Omental fat pad (tissue), 4 donors: ENCODE data around the gene AP2A2. TPM values are rescaled to one million over a fixed set of nuclear protein-coding genes. Genes with fewer than 3 reads are reported as not detected.

Experiments used
- ATAC-seq: fragments of 150-250 bp; one replicate; pipeline ENCODE4 v1.9.1; 2016; ENCODE audit warnings: mild to moderate bottlenecking, moderate library complexity; ENCODE audit not compliant: low FRiP score
- DNase-seq: peaks from one replicate; pipeline ENCODE4 v3.0.0-alpha.2; 2019; ENCODE audit warnings: low spot score
- total RNA-seq, 4 donors: library from RNA; depleted of rRNA; stranded (reverse); fragments of >200 nt; gene quantifications; one replicate each; pipeline ENCODE4 v1.1.0, GENCODE V29; 2016
- TF ChIP-seq, protein P1 (sequence below), 3 donors: fragments of 450-650 bp; IDR thresholded peaks; one replicate each; pipeline ENCODE4 v1.5.1; 2016 to 2017; ENCODE audit warnings: antibody characterized with exemption in 3 of 3, mild to moderate bottlenecking in 3 of 3, moderate library complexity in 2 of 3

Gene AP2A2
- total RNA-seq, 4 donors from 2014 or later, result 68.4 to 126 (median 99.2) TPM

DNA sequence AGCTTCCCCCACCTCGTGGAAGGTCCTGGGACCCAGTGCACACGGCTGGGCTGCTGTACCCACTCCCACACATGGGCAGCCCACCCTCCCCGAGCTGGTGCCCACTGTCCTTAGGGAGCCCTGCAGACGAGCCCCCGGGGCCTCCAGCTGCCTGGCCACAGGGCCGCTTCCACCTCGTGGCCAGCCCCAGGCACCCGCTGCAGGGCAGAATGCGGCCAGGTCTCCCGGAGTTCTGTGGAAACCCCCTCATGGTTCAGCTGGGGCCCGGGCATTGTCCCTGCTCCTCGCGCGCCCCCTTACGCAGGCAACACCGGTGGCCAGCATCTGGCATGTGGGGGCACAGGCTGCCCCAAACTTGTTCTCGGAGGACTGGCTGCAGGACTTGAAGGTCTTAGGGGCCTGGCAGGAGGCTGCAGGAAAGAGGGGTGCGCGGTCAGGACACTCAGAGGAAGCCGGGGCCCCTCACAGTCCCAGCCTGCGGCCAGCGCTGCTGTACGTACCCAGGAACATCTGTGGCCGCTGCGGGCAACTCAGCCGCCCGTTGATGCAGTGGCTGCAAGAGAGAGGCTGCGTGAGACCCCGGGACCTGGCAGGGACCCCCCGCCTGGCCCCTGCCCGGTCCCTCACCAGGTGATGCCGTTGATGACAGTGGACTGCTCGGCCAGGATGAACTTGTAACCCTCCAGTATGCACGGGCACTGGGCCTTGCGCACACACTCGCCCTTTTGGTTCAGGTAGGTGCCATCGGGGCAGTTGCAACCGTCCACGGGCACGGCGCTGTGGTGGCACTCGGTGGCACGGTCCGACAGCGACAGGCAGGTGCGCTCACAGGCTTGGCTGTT lies 101.2 kb downstream of the AP2A2 start:
- TF ChIP-seq, protein P1, sequence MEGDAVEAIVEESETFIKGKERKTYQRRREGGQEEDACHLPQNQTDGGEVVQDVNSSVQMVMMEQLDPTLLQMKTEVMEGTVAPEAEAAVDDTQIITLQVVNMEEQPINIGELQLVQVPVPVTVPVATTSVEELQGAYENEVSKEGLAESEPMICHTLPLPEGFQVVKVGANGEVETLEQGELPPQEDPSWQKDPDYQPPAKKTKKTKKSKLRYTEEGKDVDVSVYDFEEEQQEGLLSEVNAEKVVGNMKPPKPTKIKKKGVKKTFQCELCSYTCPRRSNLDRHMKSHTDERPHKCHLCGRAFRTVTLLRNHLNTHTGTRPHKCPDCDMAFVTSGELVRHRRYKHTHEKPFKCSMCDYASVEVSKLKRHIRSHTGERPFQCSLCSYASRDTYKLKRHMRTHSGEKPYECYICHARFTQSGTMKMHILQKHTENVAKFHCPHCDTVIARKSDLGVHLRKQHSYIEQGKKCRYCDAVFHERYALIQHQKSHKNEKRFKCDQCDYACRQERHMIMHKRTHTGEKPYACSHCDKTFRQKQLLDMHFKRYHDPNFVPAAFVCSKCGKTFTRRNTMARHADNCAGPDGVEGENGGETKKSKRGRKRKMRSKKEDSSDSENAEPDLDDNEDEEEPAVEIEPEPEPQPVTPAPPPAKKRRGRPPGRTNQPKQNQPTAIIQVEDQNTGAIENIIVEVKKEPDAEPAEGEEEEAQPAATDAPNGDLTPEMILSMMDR (IDR thresholded peaks at IDR 0.05), result no peak
- DNase-seq (no peak), ATAC-seq (no peak)

DNA sequence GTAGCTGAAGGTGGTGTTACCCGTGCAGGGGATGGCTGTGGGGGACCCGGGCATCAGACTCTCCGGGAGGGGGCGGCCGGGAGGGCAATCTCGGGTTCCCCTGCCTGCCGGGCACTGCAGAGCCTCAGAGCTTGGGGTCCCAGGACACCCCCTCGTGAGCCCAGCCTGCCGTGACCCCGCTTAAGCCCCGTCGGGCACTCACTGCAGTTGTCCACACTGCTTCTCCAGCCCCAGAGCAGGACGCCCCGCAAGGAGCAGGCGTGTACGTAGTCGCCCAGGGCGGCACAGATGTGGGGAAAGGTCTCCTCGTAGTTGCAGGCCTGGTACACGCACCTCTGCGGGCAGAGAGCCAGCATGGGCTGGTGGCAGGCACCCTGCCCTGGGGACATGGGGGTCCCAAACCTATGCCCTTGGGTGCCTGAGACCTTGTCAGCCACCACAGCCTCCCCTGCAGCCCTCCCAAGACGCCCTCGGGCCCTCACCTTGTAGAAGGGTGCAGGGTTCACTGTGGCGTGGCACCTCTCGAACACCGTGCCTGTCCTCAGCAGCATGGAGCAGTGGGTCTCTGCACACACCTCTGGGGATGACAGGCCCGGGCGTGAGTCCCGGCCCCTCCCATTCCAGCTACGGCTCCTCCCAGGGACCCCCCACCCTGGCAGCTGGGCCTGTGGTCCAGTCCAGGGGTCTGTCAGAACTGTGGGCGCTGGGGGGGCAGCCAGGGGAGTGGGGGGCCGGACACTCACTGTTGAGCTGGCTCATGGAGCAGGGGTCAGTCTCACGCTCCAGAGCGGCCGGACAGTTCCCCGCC lies 102.0 kb downstream of the AP2A2 start:
- DNase-seq (no peak), ATAC-seq (no peak)
- TF ChIP-seq, protein P1 (IDR thresholded peaks at IDR 0.05), result no peak

DNA sequence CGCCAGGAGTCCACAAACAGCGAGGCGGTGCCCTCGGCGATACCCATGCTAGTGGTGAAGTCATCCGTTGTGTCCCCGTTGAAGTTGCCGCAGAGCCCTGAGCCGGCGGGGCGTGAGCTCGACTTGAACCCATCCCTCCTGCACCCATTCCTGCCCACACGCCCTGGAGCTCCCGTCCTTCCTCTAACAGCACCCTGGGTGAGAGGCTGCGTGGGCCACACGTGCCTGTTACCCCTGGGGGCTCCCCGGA lies 102.5 kb downstream of the AP2A2 start:
- ATAC-seq, result no peak
- DNase-seq, result no peak
- TF ChIP-seq, protein P1 (IDR thresholded peaks at IDR 0.05), result no peak

DNA sequence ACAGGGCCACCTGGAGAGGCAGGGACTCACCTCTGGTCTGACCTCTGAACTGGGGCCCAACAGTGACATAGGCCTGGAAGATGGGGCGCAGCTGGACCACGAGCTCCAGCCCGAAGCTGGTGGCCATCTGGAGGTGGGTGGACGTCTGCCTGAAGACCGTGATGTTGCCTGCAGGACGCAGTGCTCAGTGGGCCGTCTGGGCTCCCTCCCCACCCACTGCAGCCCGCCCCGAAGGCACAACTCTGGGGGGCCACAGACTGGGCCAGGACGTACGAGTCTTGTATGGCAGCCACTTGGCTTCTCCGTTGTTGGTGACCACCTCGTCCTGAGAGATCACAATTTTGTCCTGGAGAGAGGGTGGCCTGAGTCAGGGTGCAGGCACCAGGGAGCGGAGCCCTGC lies 102.9 kb downstream of the AP2A2 start:
- DNase-seq (no peak), ATAC-seq (no peak)
- TF ChIP-seq, protein P1 (IDR thresholded peaks at IDR 0.05), result no peak

DNA sequence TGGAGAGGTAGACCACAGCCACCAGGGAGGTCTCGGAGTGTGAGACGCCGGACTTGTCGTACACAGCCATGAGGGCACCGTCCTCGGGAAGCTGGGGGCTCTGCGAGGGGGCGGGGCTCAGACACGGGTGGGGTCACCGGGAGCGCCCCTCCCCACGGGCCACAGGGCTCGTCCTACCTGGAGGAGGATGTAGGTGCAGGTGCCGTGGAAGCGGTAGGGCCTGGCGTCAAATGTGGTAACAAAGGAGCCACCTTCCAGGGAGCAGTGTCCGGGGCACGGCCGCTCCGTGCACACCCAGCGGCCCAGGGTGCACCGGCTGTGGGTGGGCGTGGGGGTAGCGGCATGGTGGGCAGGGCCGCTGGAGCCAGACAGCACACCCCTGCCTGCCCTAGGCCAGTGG lies 103.4 kb downstream of the AP2A2 start:
- TF ChIP-seq, protein P1 (IDR thresholded peaks at IDR 0.05), result no peak
- DNase-seq (no peak), ATAC-seq (no peak)

DNA sequence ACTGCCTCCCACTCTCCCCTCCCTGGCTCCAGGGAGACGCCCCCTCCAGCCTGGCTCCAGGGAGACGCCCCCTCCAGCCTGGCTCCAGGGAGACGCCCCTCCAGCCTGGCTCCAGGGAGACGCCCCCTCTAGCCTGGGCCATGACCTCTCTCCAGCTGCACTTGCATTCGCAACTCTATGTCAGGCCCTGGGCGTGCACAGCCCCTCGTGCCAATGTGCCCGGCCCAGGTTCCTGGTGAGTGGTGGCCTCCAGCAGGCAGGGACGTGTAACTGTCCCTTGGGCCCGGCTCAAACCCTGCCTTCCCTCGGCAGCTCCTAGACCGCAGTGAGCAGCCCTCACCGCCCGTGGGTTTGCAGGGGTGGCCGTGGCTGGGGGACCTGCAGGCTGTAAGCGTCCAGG lies 104.0 kb downstream of the AP2A2 start:
- no peak for ATAC-seq
- TF ChIP-seq, protein P1 (IDR thresholded peaks at IDR 0.05), result no peak
- no peak for DNase-seq

DNA sequence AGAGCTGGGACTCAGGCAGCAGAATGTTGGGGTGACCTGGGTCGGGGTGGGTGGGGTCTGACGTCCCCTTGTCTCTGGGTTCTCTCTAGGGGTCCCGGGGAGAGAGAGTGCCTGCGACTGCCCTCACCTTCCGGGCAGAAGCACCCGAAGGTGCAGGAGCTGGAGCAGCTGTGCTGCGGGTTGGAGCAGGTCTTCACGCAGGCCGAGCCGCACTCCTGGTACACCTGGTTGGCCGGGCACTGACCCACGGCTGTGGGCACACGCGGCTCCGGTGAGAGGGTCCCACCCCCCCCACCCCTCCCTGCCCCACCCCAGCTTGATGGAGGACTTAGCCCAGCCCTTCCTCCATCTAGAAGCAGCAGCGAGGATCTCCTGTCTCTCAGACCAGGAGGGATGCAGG lies 104.4 kb downstream of the AP2A2 start:
- no peak for DNase-seq
- no peak for ATAC-seq
- TF ChIP-seq, protein P1 (IDR thresholded peaks at IDR 0.05), result no peak
